SHP77 treated with DMSO at 0.1 percent for 48 hours (cell line): ENCODE measurements around the gene C4A.
"Not testable (repeated sequence)": the region's sequence is repeated elsewhere in the genome, so short reads cannot be mapped to it uniquely, and the experiment has no call there.

Experiments used
- DNase-seq: peaks from one replicate; lab custom pipeline; 2025; lab: John Stamatoyannopoulos, UW

C4A gene

GRCh38 chr6:32028631-32029030, 46.8 kb downstream of the C4A start:
- not testable (repeated sequence) for DNase-seq

- not testable (repeated sequence) for DNase-seq
Observed at GRCh38 chr6:32029553-32029952, 47.7 kb downstream of the C4A start.

DNA sequence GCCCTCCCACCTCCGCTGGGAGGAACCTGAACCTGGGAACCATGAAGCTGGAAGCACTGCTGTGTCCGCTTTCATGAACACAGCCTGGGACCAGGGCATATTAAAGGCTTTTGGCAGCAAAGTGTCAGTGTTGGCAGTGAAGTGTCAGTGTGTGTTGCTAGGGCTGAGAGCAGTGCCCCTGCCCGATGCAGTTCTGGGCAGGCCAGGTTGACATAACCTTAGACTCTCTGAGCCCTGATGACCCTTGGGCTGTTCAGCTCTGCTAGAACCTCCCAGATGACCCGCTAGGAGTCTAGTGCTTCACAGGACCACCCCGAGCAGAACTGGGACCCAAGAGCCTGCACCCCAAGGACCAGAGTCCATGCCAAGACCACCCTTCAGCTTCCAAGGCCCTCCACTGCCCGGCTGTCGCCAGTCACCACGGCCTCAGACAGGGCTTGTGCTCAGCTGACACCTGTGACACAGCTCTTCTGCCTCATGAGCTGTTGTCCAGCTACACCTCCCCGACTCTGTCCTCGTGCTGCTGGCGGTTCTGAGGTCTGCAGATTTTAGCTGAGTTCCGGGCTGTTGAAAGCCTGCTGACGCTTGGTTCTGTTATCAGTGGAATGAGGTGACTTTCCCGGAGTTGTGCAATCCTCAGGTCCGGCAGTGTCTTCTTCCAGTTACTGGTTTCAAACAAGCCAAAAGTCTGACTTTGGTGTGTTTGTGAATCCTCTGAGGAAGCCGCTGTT, 53.6 kb downstream of the C4A start:
- not testable (repeated sequence) for DNase-seq

DNA sequence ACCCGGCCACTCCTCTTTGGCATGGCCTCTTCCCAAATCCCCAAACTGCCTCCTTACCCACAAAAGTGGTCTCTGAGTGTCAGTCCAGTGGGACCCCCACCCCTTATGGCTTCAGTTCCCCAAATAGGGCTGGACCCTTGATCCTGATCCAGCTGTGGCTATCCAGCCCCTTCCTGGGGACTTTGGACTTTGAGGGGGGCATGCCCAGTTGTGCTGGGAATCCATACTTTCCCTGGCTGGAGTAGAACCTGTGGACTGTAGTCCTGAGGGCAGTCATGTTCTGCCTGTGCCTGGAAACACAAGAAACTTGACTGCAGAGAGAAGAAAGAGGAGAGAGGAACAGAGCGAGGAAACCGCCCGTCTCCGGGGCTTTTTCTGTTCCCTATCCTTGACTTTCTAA, 55.3 kb downstream of the C4A start:
- DNase-seq = not testable (repeated sequence)

DNA sequence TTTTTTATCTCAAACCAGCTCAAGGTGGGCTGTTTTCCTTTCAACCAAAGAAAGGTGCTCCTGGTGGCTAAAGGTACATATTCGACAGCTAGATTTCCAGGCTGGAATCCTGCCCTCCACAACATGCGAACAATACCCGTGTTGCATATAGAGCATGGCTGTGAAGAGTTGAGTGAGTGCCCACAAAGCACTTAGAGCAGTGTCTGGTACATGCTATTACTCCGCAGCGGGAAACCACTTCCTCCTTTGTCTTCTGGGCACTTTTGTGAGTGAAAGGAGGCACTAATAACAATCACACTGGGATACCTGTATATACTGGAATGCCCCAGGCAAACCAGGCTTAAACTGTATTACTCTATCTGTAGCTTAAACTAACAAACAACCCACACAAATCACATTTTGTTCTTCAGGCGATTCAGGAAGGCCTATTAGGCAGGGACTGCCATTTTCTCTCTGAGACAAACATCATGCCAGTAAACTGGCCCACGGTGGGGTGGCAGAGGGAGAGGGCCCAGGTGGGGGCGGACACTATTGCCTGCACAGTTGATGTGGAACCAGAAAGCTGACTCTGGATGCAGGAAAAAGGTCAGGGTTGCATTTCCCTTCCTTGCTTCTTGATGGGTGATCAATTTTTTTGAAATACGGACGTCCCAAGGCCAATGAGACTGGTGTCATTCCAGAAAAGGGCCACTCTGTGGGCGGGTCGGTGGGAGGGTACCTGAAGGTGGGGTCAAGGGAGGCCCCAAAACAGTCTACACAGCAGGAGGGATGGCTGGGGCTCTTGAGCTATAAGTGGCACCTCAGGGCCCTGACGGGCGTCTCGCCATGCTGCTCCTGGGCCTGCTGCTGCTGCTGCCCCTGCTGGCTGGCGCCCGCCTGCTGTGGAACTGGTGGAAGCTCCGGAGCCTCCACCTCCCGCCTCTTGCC, 56.0 kb downstream of the C4A start, which contains the start of gene CYP21A2:
CYP21A2 (plus strand) TSS at position 818 of the 927 bp plus-strand sequence; CDS start at position 826, 8 bp downstream.
- DNase-seq = not testable (repeated sequence)

- not testable (repeated sequence) for DNase-seq
Observed at GRCh38 chr6:32038878-32039277, 57.0 kb downstream of the C4A start.

DNA sequence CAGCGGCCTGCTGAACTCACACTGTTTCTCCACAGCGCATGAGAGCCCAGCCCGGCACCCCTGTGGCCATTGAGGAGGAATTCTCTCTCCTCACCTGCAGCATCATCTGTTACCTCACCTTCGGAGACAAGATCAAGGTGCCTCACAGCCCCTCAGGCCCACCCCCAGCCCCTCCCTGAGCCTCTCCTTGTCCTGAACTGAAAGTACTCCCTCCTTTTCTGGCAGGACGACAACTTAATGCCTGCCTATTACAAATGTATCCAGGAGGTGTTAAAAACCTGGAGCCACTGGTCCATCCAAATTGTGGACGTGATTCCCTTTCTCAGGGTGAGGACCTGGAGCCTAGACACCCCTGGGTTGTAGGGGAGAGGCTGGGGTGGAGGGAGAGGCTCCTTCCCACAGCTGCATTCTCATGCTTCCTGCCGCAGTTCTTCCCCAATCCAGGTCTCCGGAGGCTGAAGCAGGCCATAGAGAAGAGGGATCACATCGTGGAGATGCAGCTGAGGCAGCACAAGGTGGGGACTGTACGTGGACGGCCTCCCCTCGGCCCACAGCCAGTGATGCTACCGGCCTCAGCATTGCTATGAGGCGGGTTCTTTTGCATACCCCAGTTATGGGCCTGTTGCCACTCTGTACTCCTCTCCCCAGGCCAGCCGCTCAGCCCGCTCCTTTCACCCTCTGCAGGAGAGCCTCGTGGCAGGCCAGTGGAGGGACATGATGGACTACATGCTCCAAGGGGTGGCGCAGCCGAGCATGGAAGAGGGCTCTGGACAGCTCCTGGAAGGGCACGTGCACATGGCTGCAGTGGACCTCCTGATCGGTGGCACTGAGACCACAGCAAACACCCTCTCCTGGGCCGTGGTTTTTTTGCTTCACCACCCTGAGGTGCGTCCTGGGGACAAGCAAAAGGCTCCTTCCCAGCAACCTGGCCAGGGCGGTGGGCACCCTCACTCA, 57.7 kb downstream of the C4A start:
- not testable (repeated sequence) for DNase-seq

DNA sequence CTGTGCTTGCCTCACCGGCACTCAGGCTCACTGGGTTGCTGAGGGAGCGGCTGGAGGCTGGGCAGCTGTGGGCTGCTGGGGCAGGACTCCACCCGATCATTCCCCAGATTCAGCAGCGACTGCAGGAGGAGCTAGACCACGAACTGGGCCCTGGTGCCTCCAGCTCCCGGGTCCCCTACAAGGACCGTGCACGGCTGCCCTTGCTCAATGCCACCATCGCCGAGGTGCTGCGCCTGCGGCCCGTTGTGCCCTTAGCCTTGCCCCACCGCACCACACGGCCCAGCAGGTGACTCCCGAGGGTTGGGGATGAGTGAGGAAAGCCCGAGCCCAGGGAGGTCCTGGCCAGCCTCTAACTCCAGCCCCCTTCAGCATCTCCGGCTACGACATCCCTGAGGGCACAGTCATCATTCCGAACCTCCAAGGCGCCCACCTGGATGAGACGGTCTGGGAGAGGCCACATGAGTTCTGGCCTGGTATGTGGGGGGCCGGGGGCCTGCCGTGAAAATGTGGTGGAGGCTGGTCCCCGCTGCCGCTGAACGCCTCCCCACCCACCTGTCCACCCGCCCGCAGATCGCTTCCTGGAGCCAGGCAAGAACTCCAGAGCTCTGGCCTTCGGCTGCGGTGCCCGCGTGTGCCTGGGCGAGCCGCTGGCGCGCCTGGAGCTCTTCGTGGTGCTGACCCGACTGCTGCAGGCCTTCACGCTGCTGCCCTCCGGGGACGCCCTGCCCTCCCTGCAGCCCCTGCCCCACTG, 58.6 kb downstream of the C4A start:
- not testable (repeated sequence) for DNase-seq

GRCh38 chr6:32041050-32041321, 59.1 kb downstream of the C4A start:
- DNase-seq = not testable (repeated sequence)

GRCh38 chr6:32041385-32041784, 59.5 kb downstream of the C4A start:
- DNase-seq = not testable (repeated sequence)

- not testable (repeated sequence) for DNase-seq
Observed at GRCh38 chr6:32042276-32042675, 60.4 kb downstream of the C4A start.

- not testable (repeated sequence) for DNase-seq
Observed at GRCh38 chr6:32043589-32044380, 61.9 kb downstream of the C4A start.

DNA sequence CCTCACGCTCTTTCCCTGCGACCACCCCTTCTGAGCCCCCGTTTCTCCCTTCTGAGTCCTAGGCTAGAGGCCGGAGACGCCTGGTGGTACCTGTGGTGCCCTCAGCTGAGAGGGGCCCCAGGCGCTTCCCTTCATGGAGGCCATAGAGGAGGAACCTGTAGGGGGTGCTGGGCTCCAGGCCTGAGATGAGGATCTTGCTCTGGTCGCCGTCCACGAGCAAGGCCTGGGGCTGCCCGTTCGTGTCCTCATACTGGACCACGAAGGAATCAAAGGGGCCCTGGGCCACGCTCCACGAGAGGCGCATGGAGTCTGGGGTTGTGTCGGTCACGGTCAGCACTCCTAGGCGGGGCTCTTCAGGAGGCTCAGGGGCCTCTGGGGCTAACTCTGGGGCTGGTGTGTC, 63.1 kb downstream of the C4A start:
- not testable (repeated sequence) for DNase-seq

DNA sequence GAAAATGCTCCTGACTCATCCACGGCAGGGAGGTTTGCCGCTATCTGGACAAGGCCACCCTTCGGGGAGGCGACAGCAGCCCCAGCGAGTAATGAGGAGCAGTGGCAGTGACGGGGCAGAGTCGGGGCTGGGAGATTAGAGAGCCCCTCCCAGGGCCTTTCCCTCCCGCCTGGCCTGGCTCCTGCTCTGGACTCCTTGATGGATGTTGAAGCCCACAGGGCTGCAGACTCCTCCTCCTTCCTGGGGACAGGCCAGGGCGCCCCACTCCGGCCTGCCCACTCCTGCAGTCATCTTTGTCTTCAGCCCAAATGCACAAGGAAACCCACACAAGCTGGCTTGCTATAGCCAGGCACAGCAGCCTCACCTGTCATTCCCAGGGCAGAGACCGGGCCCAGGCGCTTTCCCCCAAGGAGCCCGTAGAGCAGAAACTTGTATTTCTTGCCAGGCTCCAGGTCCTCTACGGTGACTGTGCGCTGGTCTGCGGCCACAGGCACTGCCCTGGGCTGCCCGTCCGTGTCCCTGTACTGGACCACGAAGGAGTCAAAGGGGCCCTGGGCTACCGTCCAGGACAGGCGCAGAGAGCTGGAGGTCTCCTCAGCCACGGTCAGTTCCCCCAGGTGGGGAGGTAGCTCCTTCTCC, 64.1 kb downstream of the C4A start:
- no peak for DNase-seq

DNA sequence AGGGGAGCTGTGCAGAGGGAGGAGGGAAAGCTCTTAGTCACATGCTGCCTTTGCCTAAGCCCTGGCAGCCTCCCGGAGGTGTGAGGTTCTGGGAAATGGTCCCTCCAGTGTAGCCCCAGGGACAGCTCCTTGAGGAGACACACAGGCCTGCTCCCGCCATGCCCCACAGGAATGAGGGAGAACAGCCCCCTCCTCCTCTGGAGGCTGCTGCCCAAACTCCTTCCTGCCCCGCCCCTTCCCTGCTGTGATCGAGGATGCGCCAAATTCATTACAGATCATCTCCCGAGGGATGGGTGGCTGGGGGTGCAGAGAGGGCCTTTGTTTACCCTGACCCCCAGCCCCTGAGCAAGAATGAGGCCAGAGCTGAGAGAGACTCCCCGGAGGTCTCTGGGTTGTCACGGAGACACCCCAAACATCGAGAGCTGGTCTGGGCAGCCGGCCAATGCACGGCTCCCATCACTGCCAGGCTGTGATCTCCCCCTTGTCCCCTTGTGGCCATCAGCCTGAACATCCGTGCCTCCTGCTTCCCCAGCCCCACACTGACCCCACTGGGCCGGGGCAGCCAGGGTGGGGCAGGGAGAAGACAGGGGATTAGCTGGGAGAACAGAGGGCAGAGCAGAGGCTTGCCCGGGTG, 64.7 kb downstream of the C4A start:
- no peak for DNase-seq

DNA sequence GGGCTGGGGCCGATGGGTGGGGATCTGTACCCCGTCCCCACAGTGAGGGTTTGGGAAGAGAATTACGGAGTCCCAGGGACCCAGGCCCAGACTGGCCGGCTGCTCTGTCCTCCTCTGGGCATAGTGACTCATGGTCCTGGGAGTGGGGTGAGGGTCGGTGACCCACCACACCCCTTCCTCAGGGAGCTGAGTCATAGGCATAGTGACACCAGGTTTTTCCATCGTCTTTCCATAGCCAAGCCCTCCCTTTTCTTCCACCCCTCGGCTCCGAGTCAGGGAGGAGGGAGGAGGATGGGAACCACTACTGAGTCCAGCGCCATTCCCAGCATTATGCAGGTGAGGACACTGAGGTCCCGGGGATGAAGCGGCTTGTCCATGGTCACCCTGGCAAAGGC, 65.2 kb downstream of the C4A start:
- no peak for DNase-seq

DNA sequence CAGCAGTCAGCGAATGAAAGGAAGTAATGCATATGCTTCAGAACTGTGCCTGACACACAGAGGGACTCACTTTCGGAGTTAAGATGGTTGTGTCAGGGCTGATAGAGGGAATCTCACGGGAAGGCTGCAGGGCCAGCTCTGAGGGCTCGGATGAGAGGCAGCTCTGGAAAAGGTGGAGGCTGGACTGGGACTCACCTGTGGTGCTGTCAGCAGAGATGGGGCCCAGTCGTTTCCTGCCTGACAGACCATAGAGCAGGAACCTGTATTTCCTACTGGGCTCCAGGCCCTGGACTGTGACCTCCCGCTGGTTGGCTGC, 65.6 kb downstream of the C4A start:
- DNase-seq = no peak

- no peak for DNase-seq
Observed at GRCh38 chr6:32047855-32048766, 66.3 kb downstream of the C4A start.
